ENCODE measurements around the gene SPPL3.

- no peak for TF ChIP-seq POLR2AphosphoS5 (IDR thresholded peaks at IDR 0.05; ENCODE audit: borderline replicate concordance, low read depth, low read length)
- TF ChIP-seq EZH2 (IDR thresholded peaks at IDR 0.05), result no peak
- no peak for TF ChIP-seq FOXP2 (optimal IDR thresholded peaks at IDR 0.05; ENCODE audit: control extremely low read depth, extremely low read length, insufficient read depth)
Observed at GRCh38 chr12:120901818-120902217, 2.3 kb downstream of the SPPL3 start.

All from SK-N-MC (cell line).